ENCODE data around the gene SEPTIN2.
A peak's percentile ranks its signal among the peaks of the same experiment; 100 is the strongest.
"Not testable (repeated sequence)": the region's sequence is repeated elsewhere in the genome, so short reads cannot be mapped to it uniquely, and the experiment has no call there.

SEPTIN2 gene

GRCh38 chr2:241315879-241316631 lies at the start of gene SEPTIN2:
Gene SEPTIN2 (plus strand): TSS chr2:241315925. CDS start chr2:241324233, 8,308 bp downstream.
- DNase-seq (ENCODE audit: low read depth): peak; percentile 70

- DNase-seq (ENCODE audit: low read depth): no peak
These were observed 48.3 kb upstream of the SEPTIN2 start for GRCh38 chr2:241267249-241268067.

GRCh38 chr2:241268306-241268705 lies 47.4 kb upstream of the SEPTIN2 start:
- no peak for DNase-seq (ENCODE audit: low read depth)

- DNase-seq (ENCODE audit: low read depth): no peak
These were observed 46.8 kb upstream of the SEPTIN2 start for GRCh38 chr2:241268716-241269445.

GRCh38 chr2:241269707-241270520 lies 45.8 kb upstream of the SEPTIN2 start:
- DNase-seq (ENCODE audit: low read depth): no peak

- no peak for DNase-seq (ENCODE audit: low read depth)
These were observed 45.2 kb upstream of the SEPTIN2 start for GRCh38 chr2:241270531-241270930.

- DNase-seq (ENCODE audit: low read depth): peak; percentile 33
These were observed 43.9 kb upstream of the SEPTIN2 start for GRCh38 chr2:241271706-241272302.

- DNase-seq (ENCODE audit: low read depth): peak; percentile 12
These were observed 43.2 kb upstream of the SEPTIN2 start for GRCh38 chr2:241272303-241273209.

GRCh38 chr2:241273210-241274020 lies 42.3 kb upstream of the SEPTIN2 start:
- no peak for DNase-seq (ENCODE audit: low read depth)

GRCh38 chr2:241274127-241274526 lies 41.6 kb upstream of the SEPTIN2 start:
- no peak for DNase-seq (ENCODE audit: low read depth)

GRCh38 chr2:241275504-241275903 lies 40.2 kb upstream of the SEPTIN2 start:
- DNase-seq (ENCODE audit: low read depth): no peak

- no peak for DNase-seq (ENCODE audit: low read depth)
These were observed 39.8 kb upstream of the SEPTIN2 start for GRCh38 chr2:241275910-241276309.

GRCh38 chr2:241278306-241278705 lies 37.4 kb upstream of the SEPTIN2 start:
- DNase-seq (ENCODE audit: low read depth): not testable (repeated sequence)

GRCh38 chr2:241279413-241279812 lies 36.3 kb upstream of the SEPTIN2 start:
- no peak for DNase-seq (ENCODE audit: low read depth)

- DNase-seq (ENCODE audit: low read depth): no peak
These were observed 35.9 kb upstream of the SEPTIN2 start for GRCh38 chr2:241279828-241280227.

- DNase-seq (ENCODE audit: low read depth): no peak
These were observed 35.4 kb upstream of the SEPTIN2 start for GRCh38 chr2:241280291-241280690.

GRCh38 chr2:241282555-241282954 lies 33.2 kb upstream of the SEPTIN2 start:
- DNase-seq (ENCODE audit: low read depth): no peak

GRCh38 chr2:241285596-241285995 lies 30.1 kb upstream of the SEPTIN2 start:
- DNase-seq (ENCODE audit: low read depth): no peak

- no peak for DNase-seq (ENCODE audit: low read depth)
These were observed 29.2 kb upstream of the SEPTIN2 start for GRCh38 chr2:241286348-241287090.
